Liver (tissue), 9 donors: ENCODE measurements around the gene KRT33B. TPM values are rescaled to one million over a fixed set of nuclear protein-coding genes. Genes with fewer than 3 reads are reported as not detected.

ENCODE experiments used
- DNase-seq: peaks from one replicate; pipeline ENCODE4 v3.0.0-alpha.2; 2017; ENCODE audit warnings: low spot score
- H3K27ac ChIP-seq, 2 donors: one replicate each; pipeline ENCODE4 v1.7.0; 2013; ENCODE audit warnings: inconsistent platforms in 2 of 2, low read length in 2 of 2, control low read depth in 1 of 2, low read depth in 1 of 2, mild to moderate bottlenecking in 1 of 2
- H3K27me3 ChIP-seq, 4 donors: one replicate each; pipeline versions ENCODE4 v1.6.1 to v1.7.0; 2013; ENCODE audit warnings: low read length in 3 of 4, inconsistent platforms in 1 of 4, mild to moderate bottlenecking in 1 of 4, moderate library complexity in 1 of 4; ENCODE audit not compliant: control insufficient read depth in 4 of 4, insufficient read depth in 4 of 4
- H3K36me3 ChIP-seq, 4 donors: one replicate each; pipeline versions ENCODE4 v1.6.1 to v1.7.0; 2013; ENCODE audit warnings: low read length in 3 of 4, mild to moderate bottlenecking in 3 of 4, low read depth in 1 of 4, moderate library complexity in 1 of 4; ENCODE audit not compliant: control insufficient read depth in 4 of 4, insufficient read depth in 3 of 4
- H3K4me1 ChIP-seq, 4 donors: one replicate each; pipeline versions ENCODE4 v1.6.1 to v1.7.0; 2013; ENCODE audit warnings: low read length in 3 of 4, mild to moderate bottlenecking in 3 of 4, moderate library complexity in 1 of 4; ENCODE audit not compliant: control insufficient read depth in 4 of 4, insufficient read depth in 4 of 4
- H3K4me3 ChIP-seq, 3 donors: one replicate each; pipeline versions ENCODE4 v1.6.1 to v1.7.0; 2013; ENCODE audit warnings: low read length in 3 of 3, control low read depth in 1 of 3, low read depth in 1 of 3, mild to moderate bottlenecking in 1 of 3
- H3K9ac ChIP-seq, 2 donors: one replicate each; pipeline ENCODE4 v1.7.0; 2013; ENCODE audit warnings: low read length in 2 of 2, mild to moderate bottlenecking in 2 of 2, moderate library complexity in 2 of 2, control low read depth in 1 of 2, low read depth in 1 of 2
- H3K9me3 ChIP-seq, 4 donors: one replicate each; pipeline versions ENCODE4 v1.6.1 to v1.7.0; 2013; ENCODE audit warnings: low read length in 3 of 4; ENCODE audit not compliant: control insufficient read depth in 4 of 4
- CTCF ChIP-seq: fragments of 150-350 bp; IDR thresholded peaks from 2 replicates; pipeline ENCODE4 v1.5.1; 2017; ENCODE audit warnings: improper control_type of control experiment, low read depth, low read length; ENCODE audit not compliant: missing input control
- EGR1 ChIP-seq, 2 donors: IDR thresholded peaks; 2 replicates each; pipeline ENCODE4 v1.6.1; 2016 to 2018; ENCODE audit warnings: antibody characterized with exemption in 2 of 2, low read depth in 2 of 2
- GABPA ChIP-seq, 2 donors: IDR thresholded peaks in 1 of 2; conservative IDR thresholded peaks in 1 of 2; 2 replicates each; pipeline ENCODE4 v1.6.1; 2016; ENCODE audit warnings: antibody characterized with exemption in 2 of 2, mild to moderate bottlenecking in 1 of 2, moderate library complexity in 1 of 2
- HNF4A ChIP-seq, 2 donors: conservative IDR thresholded peaks; 2 replicates each; pipeline ENCODE4 v1.6.1; 2016; ENCODE audit warnings: antibody characterized with exemption in 2 of 2, mild to moderate bottlenecking in 2 of 2
- HNF4G ChIP-seq: IDR thresholded peaks from 2 replicates; pipeline ENCODE4 v1.6.1; 2016; ENCODE audit warnings: antibody characterized with exemption
- MAX ChIP-seq: IDR thresholded peaks from 2 replicates; pipeline ENCODE4 v1.6.1; 2016; ENCODE audit warnings: antibody characterized with exemption
- NR2F2 ChIP-seq: IDR thresholded peaks from 2 replicates; pipeline ENCODE4 v1.6.1; 2016; ENCODE audit warnings: antibody characterized with exemption
- RAD21 ChIP-seq, 2 donors: IDR thresholded peaks; 2 replicates each; pipeline ENCODE4 v1.6.1; 2016; ENCODE audit warnings: antibody characterized with exemption in 2 of 2, mild to moderate bottlenecking in 2 of 2
- TAF1 ChIP-seq: conservative IDR thresholded peaks from 2 replicates; pipeline ENCODE4 v1.6.1; 2016; ENCODE audit warnings: antibody characterized with exemption, mild to moderate bottlenecking
- YY1 ChIP-seq: IDR thresholded peaks from 2 replicates; pipeline ENCODE4 v1.6.1; 2016; ENCODE audit warnings: antibody characterized with exemption, mild to moderate bottlenecking
- ZBTB33 ChIP-seq: IDR thresholded peaks from 2 replicates; pipeline ENCODE4 v1.6.1; 2016; ENCODE audit warnings: antibody characterized with exemption
- WGBS: extraction: QIAGEN DNeasy Blood & Tissue Kit; methylation state at CpG from one replicate; pipeline ENCODE4 v1.1.7; 2013; 5-methylcytosine and 5-hydroxymethylcytosine counted together
- polyA plus RNA-seq, 2 donors: library from polyadenylated mRNA; stranded (reverse) in 1 of 2; unstranded in 1 of 2; fragments of 200-250 nt in 1 of 2; fragments of >200 nt in 1 of 2; fragmentation: Nextera tagmentation in 1 of 2; extraction: Ambion mirVana in 1 of 2; gene quantifications; one replicate each; pipeline versions ENCODE4 v1.2.1 to v1.2.3, GENCODE V29; 2013 to 2015
- total RNA-seq, 2 donors: library from RNA; depleted of rRNA; stranded (reverse); fragments of >200 nt; gene quantifications; one replicate each; pipeline ENCODE4 v1.2.3, GENCODE V29; 2014
- TF ChIP-seq, protein P1 (sequence below): IDR thresholded peaks from 2 replicates; pipeline ENCODE4 v1.6.1; 2016; ENCODE audit warnings: antibody characterized with exemption
- TF ChIP-seq, protein P2 (sequence below): IDR thresholded peaks from 2 replicates; pipeline ENCODE4 v1.6.1; 2016; ENCODE audit warnings: antibody characterized with exemption, mild to moderate bottlenecking
- donor health status: healthy.
- donor health status: healthy.
- donor health status: healthy.
- donor health status: healthy.
- donor health status: healthy.

The KRT33B gene
- total and polyA plus RNA-seq, 4 donors = not detected

GRCh38 chr17:41413353-41413957 lies 43.8 kb upstream of the KRT33B start:
- DNase-seq = no peak
- Histone ChIP-seq H3K27me3 (no peaks in the 10 kb centered on the region), H3K9me3 (no peaks in the 10 kb centered on the region), H3K4me1 (peaks cover 0 to 17% (median 10%) of the 10 kb centered on the region in 4 donors), H3K4me3 (no peak overlapping the region), H3K36me3 (no peaks in the 10 kb centered on the region), H3K9ac (no peak overlapping the region), H3K27ac (no peak overlapping the region)
- TF ChIP-seq TAF1 (no peak), HNF4A (conservative IDR thresholded peaks at IDR 0.05) (no peak), NR2F2 (no peak), GABPA (IDR thresholded peaks at IDR 0.05 in 1 of 2, conservative IDR thresholded peaks at IDR 0.05 in 1 of 2) (no peak), MAX (no peak)
- TF ChIP-seq, protein P1, sequence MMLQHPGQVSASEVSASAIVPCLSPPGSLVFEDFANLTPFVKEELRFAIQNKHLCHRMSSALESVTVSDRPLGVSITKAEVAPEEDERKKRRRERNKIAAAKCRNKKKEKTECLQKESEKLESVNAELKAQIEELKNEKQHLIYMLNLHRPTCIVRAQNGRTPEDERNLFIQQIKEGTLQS = no peak
- 77% methylated on average over 5 of the region's 5 CpGs for WGBS

DNA sequence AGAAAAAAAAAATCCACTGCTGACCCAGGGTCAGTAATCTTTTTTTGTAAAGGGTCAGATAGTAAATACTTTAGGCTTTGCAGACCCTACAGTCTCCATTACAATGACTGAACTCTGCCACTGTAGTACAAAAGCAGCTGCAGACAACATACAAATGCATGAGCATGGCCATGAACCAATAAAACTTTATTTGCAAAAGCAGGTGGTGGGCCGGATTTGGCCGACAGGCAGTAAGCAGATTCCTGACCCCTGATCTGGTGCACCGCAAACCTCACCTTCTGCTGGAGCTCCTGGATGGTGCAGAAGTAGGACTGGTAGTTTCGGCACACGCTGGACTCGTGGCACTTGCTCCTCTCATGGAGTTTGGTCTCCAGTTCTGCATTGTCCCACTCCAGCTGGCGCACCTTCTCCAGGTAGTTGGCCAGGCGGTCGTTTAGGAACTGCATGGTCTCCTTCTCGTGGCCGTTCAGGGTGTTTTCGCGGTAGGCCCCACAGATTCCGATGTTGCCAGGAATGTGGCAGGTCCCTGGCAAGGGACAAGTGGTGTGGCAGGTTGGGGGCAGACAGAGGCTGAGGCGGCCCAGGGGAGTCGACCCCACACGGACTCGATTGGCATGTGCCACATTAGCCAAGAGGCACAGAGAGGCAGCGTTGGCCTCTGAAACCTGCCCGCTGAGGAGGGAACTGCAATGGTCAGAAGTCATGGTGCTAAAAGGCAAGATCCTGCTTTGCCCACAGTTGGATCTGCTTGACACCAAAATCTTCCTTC lies 41.6 kb upstream of the KRT33B start:
- no peak for DNase-seq
- WGBS = 92% methylated on average over 20 of the region's 20 CpGs
- H3K36me3 ChIP-seq = no peaks in the 10 kb centered on the region
- H3K9me3 ChIP-seq = no peaks in the 10 kb centered on the region
- TF ChIP-seq YY1 (no peak), RAD21 (IDR thresholded peaks at IDR 0.05) (no peak), HNF4G (no peak), EGR1 (IDR thresholded peaks at IDR 0.05; ENCODE audit: low read depth in 2 of 2) (no peak)
- TF ChIP-seq, protein P1 = no peak
- H3K9ac ChIP-seq = no peak overlapping the region
- H3K27ac ChIP-seq = no peak overlapping the region
- peaks cover 0 to 11% (median 5%) of the 10 kb centered on the region in 4 donors for H3K4me1 ChIP-seq
- H3K27me3 ChIP-seq = no peaks in the 10 kb centered on the region
- no peak overlapping the region for H3K4me3 ChIP-seq

- peaks cover 0 to 3% (median 0%) of the 10 kb centered on the region in 4 donors for H3K27me3 ChIP-seq
- no peaks in the 10 kb centered on the region for H3K9me3 ChIP-seq
- H3K27ac ChIP-seq = no peak overlapping the region
- H3K4me3 ChIP-seq = no peak overlapping the region
- H3K4me1 ChIP-seq = no peaks in the 10 kb centered on the region
- TF ChIP-seq HNF4A (conservative IDR thresholded peaks at IDR 0.05) = no peak
- no peaks in the 10 kb centered on the region for H3K36me3 ChIP-seq
- no peak overlapping the region for H3K9ac ChIP-seq
- no peak for DNase-seq
- WGBS = 91% methylated on average over 10 of the region's 10 CpGs
These were observed 37.6 kb upstream of the KRT33B start for GRCh38 chr17:41407226-41407625.

GRCh38 chr17:41406205-41406604 lies 36.6 kb upstream of the KRT33B start:
- Histone ChIP-seq H3K9me3 (no peaks in the 10 kb centered on the region), H3K4me1 (no peaks in the 10 kb centered on the region), H3K27me3 (peaks cover 0 to 3% (median 0%) of the 10 kb centered on the region in 4 donors), H3K27ac (no peak overlapping the region), H3K9ac (no peak overlapping the region), H3K4me3 (no peak overlapping the region), H3K36me3 (no peaks in the 10 kb centered on the region)
- WGBS = 54% methylated on average over 5 of the region's 5 CpGs
- DNase-seq = no peak
- no peak for TF ChIP-seq CTCF
- TF ChIP-seq ZBTB33 = no peak
- no peak for TF ChIP-seq EGR1 (IDR thresholded peaks at IDR 0.05; ENCODE audit: low read depth in 2 of 2)
- TF ChIP-seq, protein P2, sequence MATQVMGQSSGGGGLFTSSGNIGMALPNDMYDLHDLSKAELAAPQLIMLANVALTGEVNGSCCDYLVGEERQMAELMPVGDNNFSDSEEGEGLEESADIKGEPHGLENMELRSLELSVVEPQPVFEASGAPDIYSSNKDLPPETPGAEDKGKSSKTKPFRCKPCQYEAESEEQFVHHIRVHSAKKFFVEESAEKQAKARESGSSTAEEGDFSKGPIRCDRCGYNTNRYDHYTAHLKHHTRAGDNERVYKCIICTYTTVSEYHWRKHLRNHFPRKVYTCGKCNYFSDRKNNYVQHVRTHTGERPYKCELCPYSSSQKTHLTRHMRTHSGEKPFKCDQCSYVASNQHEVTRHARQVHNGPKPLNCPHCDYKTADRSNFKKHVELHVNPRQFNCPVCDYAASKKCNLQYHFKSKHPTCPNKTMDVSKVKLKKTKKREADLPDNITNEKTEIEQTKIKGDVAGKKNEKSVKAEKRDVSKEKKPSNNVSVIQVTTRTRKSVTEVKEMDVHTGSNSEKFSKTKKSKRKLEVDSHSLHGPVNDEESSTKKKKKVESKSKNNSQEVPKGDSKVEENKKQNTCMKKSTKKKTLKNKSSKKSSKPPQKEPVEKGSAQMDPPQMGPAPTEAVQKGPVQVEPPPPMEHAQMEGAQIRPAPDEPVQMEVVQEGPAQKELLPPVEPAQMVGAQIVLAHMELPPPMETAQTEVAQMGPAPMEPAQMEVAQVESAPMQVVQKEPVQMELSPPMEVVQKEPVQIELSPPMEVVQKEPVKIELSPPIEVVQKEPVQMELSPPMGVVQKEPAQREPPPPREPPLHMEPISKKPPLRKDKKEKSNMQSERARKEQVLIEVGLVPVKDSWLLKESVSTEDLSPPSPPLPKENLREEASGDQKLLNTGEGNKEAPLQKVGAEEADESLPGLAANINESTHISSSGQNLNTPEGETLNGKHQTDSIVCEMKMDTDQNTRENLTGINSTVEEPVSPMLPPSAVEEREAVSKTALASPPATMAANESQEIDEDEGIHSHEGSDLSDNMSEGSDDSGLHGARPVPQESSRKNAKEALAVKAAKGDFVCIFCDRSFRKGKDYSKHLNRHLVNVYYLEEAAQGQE = no peak
